C4-2B (cell line): ENCODE data around the gene AREG.

Experiments used
- H3K27ac ChIP-seq: fragments of 450-650 bp; 2 replicates; pipeline ENCODE4 v1.5.1; 2017
- ZFX ChIP-seq: fragments of 450-650 bp; IDR thresholded peaks from 2 replicates; pipeline ENCODE4 v1.6.1; 2017
- TF ChIP-seq, protein P1 (sequence below): fragments of 450-650 bp; conservative IDR thresholded peaks from 2 replicates; pipeline ENCODE4 v1.5.1; 2017; ENCODE audit warnings: mild to moderate bottlenecking

The AREG gene

GRCh38 chr4:74464291-74464690 is 19.4 kb downstream of the AREG start:
- TF ChIP-seq ZFX: no peak
- TF ChIP-seq, protein P1, sequence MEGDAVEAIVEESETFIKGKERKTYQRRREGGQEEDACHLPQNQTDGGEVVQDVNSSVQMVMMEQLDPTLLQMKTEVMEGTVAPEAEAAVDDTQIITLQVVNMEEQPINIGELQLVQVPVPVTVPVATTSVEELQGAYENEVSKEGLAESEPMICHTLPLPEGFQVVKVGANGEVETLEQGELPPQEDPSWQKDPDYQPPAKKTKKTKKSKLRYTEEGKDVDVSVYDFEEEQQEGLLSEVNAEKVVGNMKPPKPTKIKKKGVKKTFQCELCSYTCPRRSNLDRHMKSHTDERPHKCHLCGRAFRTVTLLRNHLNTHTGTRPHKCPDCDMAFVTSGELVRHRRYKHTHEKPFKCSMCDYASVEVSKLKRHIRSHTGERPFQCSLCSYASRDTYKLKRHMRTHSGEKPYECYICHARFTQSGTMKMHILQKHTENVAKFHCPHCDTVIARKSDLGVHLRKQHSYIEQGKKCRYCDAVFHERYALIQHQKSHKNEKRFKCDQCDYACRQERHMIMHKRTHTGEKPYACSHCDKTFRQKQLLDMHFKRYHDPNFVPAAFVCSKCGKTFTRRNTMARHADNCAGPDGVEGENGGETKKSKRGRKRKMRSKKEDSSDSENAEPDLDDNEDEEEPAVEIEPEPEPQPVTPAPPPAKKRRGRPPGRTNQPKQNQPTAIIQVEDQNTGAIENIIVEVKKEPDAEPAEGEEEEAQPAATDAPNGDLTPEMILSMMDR: no peak

GRCh38 chr4:74466242-74466641 is 21.3 kb downstream of the AREG start:
- TF ChIP-seq, protein P1: no peak
- no peak for TF ChIP-seq ZFX
- H3K27ac ChIP-seq: no peak overlapping the region

More at GRCh38 chr4:74464291-74464690, 19.4 kb downstream of the AREG start:
- no peak overlapping the region for H3K27ac ChIP-seq

DNA sequence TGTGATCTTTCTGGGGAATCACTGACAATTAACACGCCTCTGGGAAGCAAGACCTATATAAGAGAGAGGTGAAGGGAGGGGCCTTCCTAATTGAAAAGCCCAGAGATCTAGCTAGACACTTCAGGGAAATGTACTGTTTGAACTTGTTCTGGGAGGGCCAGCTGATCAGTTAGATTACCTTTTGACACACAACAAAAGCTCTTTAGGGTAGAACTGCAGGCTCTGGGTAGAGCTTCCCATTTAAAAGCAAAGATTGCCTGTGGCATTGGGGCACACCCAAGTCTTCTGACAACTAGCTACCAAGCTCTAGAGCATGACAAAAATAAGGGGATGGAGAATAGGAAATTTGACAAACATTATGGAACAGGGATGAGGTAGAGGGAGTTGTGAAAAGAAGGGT is 26.3 kb downstream of the AREG start:
- TF ChIP-seq ZFX: no peak
- TF ChIP-seq, protein P1: no peak
- no peak overlapping the region for H3K27ac ChIP-seq

DNA sequence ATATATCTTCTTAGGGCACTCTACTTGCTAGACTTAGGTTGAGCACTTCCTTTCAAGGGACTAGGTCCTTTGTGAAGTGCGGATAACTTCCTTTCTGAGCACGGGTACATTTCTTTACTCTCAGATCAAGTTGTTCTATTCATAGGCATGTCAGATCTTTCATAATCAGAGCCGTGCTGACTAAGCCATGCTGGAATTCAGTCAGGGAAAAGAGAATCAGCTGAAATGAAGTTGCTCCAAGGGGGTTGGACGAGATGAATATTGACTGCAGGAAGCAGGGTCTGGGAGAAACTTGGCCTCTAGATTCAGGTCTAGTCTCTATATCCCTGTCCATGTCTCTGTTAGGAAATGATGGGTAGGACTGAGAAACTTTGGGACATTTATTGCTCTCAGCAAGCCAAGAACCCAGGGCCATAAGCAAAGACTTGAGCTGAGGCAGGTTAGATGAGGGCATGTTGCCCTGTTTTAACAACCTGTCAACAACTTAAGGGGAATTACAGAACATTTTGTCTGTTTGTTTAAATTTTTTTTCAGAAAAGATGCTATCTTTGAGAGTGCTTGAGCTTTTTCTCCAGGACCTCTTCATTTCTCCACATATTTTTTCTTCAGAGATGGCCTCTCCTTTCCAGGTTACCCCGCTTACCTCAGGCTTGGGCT is 28.3 kb downstream of the AREG start:
- TF ChIP-seq, protein P1: no peak
- no peak for TF ChIP-seq ZFX

DNA sequence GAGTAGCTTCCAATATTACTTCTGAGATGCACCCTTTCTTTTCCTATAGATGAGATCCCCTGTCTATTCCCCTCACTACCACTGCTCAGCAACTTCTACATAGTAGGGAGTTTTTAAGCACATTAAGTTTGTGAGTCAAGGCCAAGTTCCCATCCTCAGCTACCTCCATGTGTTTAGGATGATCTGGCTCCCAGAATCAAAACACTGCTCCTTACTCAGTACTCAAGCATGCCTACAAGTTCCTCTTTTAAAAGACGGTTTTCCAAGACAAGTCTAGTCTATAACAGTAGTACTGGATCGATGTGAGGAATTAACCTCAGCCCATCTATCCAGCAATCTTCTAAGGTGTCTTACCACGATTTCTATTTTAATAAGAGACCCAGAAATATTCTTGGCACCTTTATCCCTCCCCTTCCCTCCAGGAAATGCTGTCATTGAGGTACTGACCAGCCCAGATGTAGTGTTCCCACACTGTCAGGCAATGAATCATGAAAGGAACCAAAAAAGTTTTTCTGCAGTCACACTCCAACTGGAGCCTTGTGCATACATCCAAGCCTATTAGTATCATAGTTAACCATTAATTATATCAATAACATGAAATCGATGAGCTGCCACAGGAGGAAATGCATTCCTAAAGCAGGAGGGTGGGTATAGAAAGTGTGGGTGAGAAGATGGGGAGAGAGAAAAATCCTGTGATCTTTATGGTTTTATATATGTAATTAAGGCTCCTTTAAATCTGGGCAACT is 29.6 kb downstream of the AREG start:
- H3K27ac ChIP-seq: no peak overlapping the region
- TF ChIP-seq, protein P1: no peak
- no peak for TF ChIP-seq ZFX

More for the DNA sequence above, 28.3 kb downstream of the AREG start:
- H3K27ac ChIP-seq: no peak overlapping the region

DNA sequence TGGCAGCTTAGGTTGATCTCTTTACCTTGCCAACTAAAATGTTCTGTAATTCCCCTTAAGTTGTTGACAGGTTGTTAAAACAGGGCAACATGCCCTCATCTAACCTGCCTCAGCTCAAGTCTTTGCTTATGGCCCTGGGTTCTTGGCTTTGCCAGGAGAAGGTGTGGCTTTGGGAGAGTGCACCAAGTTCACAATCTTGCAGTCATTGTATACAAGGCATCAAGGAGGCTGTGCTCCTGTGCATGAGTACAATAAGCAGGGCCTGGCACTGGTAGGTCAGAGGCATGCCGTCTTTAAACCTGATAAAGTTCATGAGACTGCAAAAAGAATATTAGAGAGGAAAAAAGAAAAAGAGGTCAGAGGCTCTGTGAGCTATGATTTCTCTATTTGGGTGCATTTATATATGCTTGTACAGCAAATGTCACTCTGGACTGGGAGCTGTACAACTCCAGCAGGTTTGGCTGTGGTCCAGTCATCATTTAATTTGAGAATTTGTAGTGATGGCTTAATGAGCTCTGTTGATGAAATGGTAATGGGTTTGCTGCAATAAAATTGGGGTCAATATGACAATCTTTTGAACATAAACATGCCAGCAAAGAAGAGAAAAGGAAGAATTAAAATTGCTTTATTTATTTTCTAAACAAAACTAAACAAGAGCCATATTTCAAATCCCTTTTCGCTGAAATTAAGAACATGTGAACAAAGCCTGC is 30.3 kb downstream of the AREG start:
- H3K27ac ChIP-seq: no peak overlapping the region
- TF ChIP-seq, protein P1: no peak
- no peak for TF ChIP-seq ZFX

- no peak for TF ChIP-seq ZFX
- TF ChIP-seq, protein P1: no peak
- H3K27ac ChIP-seq: no peak overlapping the region
These were observed 31.0 kb downstream of the AREG start for GRCh38 chr4:74475946-74476345.
